ACC112 (cell line): ENCODE data around the gene HELZ2.

ENCODE experiments used
- H2AFZ ChIP-seq: fragments of 200-600 bp; sonication (generic); one replicate; pipeline ENCODE4 v1.6.0; 2017; ENCODE audit warnings: antibody characterized with exemption, low read length; ENCODE audit not compliant: unreplicated experiment
- H3K27ac ChIP-seq: fragments of 200-600 bp; sonication (generic); 2 replicates; pipeline ENCODE4 v1.5.1; 2014; ENCODE audit warnings: low read depth, mild to moderate bottlenecking, antibody characterized with exemption, low read length, moderate library complexity
- H3K27me3 ChIP-seq: fragments of 200-600 bp; sonication (generic); 2 replicates; pipeline ENCODE4 v1.6.1; 2014; ENCODE audit warnings: mild to moderate bottlenecking, antibody characterized with exemption, low read length, moderate library complexity, mixed read lengths; ENCODE audit not compliant: insufficient read depth
- H3K36me3 ChIP-seq: fragments of 200-600 bp; sonication (generic); 2 replicates; pipeline ENCODE4 v1.6.1; 2016; ENCODE audit warnings: mild to moderate bottlenecking, antibody characterized with exemption, low read length, moderate library complexity, mixed read lengths; ENCODE audit not compliant: insufficient read depth
- H3K4me1 ChIP-seq: fragments of 200-600 bp; sonication (generic); one replicate; pipeline ENCODE4 v1.6.1; 2016; ENCODE audit warnings: low read length, mixed read lengths; ENCODE audit not compliant: insufficient read depth, unreplicated experiment, control insufficient read depth
- H3K4me3 ChIP-seq: fragments of 200-600 bp; sonication (generic); 2 replicates; pipeline ENCODE4 v1.5.1; 2014; ENCODE audit warnings: mild to moderate bottlenecking, low read depth, low read length
- H3K79me2 ChIP-seq: fragments of 200-600 bp; sonication (generic); one replicate; pipeline ENCODE4 v1.6.0; 2016; ENCODE audit warnings: low read length; ENCODE audit not compliant: control insufficient read depth, unreplicated experiment, insufficient read depth

The HELZ2 gene

DNA sequence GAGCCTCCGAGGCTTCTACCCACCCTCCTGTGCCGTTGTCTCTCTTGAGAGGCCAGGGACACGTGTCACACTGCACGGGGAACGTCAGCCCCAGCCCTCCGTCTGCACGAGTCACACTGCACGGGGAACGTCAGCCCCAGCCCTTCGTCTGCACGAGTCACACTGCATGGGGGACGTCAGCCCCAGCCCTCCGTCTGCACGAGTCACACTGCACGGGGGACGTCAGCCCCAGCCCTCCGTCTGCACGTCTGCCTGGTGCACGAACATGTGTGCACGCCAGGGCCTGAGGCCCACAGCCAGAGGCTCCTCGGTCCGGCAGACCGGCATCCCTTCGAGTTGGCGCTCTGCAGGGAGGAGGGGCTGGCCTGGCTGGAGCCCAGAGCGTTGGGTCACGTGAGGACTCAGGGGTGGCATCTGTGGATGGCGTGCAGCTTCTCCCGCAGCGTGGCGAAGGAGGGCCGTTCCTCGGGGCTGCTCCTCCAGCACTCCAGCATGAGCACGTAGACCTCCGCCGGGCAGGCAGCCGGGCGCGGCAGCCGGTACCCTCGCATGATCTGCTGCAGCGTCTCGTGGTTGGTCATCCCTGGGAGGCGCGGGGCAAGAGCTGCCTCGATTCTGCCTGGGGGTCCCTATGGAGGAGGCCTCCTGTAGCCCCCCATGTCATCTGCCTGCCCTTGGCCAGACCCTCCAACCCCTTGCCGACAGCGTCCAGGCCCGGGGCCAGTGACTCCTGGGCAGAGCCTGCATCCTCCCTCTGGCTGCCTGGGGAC is 33.4 kb downstream of the HELZ2 start:
- no peaks in the 10 kb centered on the region for H3K79me2 ChIP-seq
- H3K4me1 ChIP-seq, result peaks cover 15% of the 10 kb centered on the region
- no peak overlapping the region for H3K27ac ChIP-seq

DNA sequence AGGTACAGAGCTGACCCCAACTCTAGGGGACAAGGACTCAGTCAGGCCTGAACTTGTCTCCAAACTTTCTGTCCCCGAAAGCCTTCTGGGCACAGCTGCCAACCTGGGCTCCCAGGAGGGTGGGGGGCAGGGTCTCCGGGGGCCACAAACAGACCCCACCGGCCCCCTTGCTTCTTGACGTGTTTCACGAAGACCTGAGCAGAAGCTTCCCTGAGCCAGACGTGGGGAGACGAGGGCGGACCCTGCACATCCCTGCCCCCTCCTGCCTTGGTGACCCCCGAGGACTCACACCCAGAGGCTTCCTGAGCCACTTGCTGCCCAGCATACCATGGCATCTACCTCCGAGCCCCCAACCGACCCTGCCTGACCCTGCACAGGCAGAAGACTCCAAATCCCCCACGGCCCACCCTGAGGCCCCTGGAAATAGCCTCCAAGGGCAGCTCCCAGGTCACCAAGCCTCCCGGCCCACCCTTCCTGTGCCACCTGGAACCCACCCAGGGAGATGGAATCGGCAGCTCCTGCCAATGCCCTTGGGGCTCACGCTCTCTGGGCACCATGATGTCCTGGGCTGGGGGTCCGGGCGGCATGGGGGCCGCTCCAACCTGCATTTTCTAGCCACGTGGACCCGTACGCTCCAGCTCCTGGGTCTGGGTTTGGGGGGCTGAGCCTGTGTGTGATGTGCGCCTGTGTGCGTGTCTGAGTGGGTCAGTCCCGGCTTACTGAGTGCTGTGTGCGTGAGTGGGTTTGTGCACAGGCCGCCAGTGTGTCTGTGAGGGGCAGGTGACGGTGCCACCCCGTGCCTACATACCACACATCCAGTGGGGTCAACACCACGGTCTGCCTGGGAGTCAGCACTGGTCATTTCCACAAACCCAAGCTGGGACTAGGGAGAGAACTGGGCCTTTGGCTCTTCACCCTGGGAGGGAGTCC is 34.3 kb downstream of the HELZ2 start:
- Histone ChIP-seq H3K4me1 (peaks cover 15% of the 10 kb centered on the region), H3K4me3 (no peak overlapping the region), H3K79me2 (no peaks in the 10 kb centered on the region), H2AFZ (no peak overlapping the region), H3K27ac (no peak overlapping the region), H3K36me3 (no peaks in the 10 kb centered on the region), H3K27me3 (no peaks in the 10 kb centered on the region; the same call in 1 of the 2 replicates)

More for the DNA sequence above, 33.4 kb downstream of the HELZ2 start:
- Histone ChIP-seq H2AFZ (no peak overlapping the region), H3K36me3 (no peaks in the 10 kb centered on the region), H3K4me3 (no peak overlapping the region), H3K27me3 (no peaks in the 10 kb centered on the region)

DNA sequence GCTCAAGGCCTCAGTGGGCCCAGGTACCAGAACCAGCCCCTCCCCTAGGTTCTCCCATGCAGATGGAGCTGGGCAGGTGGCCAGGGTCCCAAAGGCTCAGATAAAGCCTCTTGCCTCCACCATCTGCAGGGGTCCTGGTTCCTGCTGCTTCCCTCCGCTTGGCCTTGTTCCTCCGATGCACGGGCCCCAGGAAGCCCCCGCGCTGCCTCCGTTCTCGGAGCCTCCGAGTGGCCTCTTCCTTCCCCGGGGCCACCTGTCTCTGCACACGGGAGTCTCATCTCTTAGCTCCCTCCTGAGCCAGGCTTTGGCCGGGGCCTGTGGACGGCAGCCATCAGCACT is 35.0 kb downstream of the HELZ2 start:
- Histone ChIP-seq H2AFZ (no peak overlapping the region), H3K36me3 (no peaks in the 10 kb centered on the region), H3K27me3 (no peaks in the 10 kb centered on the region; the same call in 1 of the 2 replicates), H3K79me2 (no peaks in the 10 kb centered on the region), H3K27ac (no peak overlapping the region), H3K4me3 (no peak overlapping the region), H3K4me1 (peaks cover 15% of the 10 kb centered on the region)

DNA sequence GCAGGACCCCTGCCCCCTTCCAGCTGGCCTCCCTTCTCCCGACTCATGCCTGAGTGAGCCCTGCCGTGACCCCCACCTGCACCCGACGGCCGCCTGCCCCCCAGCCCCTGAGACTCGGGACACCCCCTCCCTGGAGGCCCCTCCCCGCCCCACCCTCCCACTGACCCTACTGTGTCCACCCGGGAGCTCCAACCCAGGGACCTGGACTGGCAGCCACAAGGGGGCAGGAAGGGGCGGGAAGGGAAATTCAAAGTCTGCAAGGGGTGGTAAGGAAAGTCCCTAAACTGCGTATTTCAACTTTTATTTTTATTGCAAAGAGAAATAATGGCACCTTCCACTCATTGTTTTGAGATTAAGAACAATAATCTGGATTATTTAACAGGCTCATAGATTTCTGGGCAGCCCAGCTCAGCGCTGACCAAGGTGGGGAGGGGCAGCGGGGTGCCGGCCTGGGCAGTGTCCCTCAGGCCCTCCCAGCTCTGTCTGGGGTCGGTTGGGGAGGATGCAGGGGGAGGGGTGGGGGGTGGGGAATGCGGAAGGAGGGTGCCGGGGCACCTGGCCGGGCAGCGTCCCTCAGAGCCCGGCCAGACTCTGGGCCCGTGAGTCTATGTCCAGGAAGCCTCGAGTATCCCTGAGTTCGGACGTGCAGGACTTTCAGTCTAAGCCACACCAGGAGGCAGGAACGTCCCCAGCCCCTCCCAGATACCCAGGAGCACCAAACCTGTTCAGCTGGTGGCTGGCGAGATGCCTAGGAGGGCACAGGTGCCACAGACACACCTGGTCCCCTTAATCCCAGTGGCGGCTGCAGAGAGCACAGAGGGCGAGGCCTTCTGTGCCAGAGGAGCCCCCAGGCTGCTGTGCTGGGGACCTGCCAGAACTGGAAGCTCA is 35.6 kb downstream of the HELZ2 start:
- Histone ChIP-seq H3K4me1 (peaks cover 15% of the 10 kb centered on the region), H3K27me3 (no peaks in the 10 kb centered on the region; the same call in 1 of the 2 replicates), H3K27ac (no peak overlapping the region), H3K4me3 (0 out of 2 replicates have a peak overlapping the region, but pooled peaks have one; percentile 55), H3K36me3 (no peaks in the 10 kb centered on the region), H3K79me2 (no peaks in the 10 kb centered on the region), H2AFZ (no peak overlapping the region)

DNA sequence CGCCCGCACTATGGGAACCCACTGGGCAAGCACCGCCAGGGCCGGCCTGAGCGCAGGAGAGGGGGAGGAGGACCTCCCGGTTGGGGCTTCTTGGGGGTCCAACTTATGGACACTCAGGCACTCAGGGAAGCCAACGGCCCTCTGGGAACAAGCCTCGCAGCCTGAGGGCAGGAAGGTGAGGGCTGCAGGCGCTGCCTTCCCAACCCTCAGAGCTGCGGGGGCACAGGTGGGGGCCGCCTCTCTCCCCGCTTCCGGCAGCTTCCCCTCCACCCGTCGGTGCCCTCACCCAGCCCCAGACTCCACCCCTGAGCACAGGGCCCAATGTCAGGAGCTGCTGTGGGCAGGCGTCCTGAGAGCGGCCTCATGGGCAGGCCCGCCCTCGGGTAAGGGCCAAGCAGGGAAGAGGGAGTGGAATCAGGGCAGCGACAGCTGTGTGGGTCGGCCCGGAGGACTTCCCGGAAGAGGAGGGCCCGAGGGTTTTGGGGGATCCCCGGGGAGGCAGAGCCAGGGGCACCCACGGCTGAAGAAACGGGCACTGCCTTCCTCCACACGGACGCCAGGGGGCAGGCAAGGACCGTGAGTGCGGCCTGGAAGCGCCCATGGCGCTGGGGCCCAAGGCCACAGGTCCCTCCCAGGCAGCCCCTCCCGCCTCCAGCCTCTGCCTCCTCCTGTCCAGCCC is 36.4 kb downstream of the HELZ2 start:
- no peaks in the 10 kb centered on the region for H3K36me3 ChIP-seq
- H3K4me1 ChIP-seq, result peaks cover 15% of the 10 kb centered on the region
- no peak overlapping the region for H3K27ac ChIP-seq
- H3K79me2 ChIP-seq, result no peaks in the 10 kb centered on the region
- no peak overlapping the region for H2AFZ ChIP-seq
- peak overlapping the region; percentile 55 for H3K4me3 ChIP-seq
- no peaks in the 10 kb centered on the region; the same call in 1 of the 2 replicates for H3K27me3 ChIP-seq

DNA sequence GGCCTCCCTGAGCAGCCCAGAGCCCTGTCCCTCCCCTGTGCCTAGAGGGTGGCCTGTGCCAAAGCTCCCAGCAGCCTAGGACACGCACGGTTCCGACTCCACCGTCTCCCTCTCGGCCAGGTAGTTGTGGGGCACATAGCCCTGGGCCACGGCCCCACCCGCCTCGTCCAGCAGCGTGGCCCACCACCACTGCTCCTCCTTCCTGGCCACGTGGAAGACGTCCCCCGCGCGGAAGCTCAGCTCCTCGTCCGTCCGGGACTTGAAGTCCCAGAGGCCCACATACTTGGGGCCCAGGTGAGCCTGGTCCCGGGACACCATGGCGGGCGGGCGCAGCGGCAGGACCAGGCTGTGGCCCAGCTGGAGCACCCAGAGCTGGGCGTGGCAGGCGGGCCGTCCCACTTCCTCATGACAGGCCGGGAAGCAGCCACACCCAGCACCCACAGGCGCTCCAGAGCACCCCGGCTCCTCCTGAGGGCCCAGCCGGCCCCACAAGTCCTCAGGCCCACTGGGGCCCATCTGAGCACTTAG is 37.0 kb downstream of the HELZ2 start, which contains the start of gene PTK6:
PTK6 (minus strand) TSS at position 380 of the 528 bp plus-strand sequence; CDS start at position 318, 62 bp downstream.
- Histone ChIP-seq H3K27ac (no peak within 1 kb of the TSS), H2AFZ (no peak within 1 kb of the TSS), H3K4me1 (peaks cover 15% of the 10 kb centered on the region), H3K27me3 (no peaks in the 10 kb centered on the region; the same call in 1 of the 2 replicates), H3K36me3 (no peaks in the 10 kb centered on the region), H3K79me2 (no peaks in the 10 kb centered on the region), H3K4me3 (peak within 1 kb of the TSS; percentile 55)

DNA sequence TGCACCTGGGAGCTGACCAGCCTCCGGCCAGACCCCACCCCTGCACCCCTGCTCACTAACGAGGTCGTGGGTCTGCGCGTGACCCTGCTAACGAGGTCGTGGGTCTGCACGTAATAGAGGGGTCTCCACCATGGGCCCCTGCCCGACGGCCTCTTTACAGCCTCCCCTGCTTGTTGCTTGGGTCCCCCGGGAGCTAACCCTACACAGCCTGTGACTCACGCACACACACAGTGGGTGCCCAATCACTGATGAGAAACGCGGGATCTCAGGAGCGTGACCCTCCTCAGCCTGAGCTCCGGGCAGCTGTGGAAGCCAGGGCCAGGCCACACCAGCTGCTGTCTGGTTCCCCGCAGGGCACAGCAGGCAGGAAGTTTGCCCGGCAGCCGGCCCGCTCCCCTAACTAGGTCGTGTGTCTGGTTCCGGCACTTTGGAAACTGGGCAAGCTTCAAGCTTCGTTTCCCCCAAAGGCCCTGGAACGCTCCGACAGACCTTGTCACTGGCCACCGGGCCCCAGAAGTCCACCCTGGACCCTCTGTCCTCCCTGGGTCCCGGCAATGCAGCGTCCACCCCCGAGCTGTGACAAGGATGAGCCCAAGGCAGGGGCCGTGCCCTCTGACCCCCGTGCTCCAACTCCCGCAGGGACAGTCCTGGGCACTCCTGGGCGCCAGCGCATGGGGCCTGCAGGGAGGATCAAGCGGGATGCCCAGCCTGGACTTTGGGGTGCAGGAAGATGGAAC is 37.6 kb downstream of the HELZ2 start:
- Histone ChIP-seq H3K27me3 (no peaks in the 10 kb centered on the region; the same call in 1 of the 2 replicates), H3K27ac (no peak overlapping the region), H3K79me2 (no peaks in the 10 kb centered on the region), H3K4me1 (peaks cover 15% of the 10 kb centered on the region), H3K4me3 (no peak overlapping the region), H2AFZ (no peak overlapping the region), H3K36me3 (no peaks in the 10 kb centered on the region)

DNA sequence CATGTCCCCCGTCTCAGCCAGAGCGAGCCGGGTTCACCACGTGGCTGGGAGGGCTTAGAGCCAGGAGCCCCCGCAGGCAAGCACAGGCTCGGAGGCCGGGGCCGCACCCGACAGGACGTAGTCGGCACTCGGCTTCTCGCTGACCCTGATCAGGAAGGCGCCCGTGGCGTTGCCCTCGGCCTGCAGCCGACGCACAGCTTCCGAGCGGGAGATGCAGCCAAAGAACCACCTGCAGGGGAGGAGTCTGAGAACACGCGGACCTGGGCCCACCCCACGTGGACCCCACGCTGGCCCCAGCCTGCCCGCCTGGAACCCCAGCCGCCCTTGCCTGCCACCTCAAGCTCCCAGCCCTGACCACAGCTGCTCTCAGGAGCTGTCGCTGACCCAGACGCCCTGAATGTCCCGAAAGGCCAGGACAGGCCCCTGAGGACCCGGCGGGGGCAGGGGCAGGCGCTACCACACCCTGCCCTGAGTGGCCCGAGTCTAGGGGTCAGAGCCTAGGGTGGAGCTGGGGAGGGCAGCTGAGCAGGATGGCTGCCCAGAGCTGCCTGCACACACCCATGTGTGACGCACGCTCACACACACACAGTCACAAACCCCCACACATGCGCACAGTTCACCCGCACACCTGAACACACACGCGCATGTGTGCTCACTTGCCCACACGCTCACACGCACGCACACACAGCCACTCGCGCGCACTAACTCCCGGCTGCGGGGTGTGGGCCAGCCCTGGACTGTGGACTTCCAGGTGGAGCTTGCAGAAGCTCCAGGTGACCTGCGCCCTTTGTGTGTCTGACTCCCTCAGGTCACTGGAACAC is 39.0 kb downstream of the HELZ2 start:
- Histone ChIP-seq H3K36me3 (no peaks in the 10 kb centered on the region), H3K27me3 (no peaks in the 10 kb centered on the region; the same call in 1 of the 2 replicates), H3K79me2 (no peaks in the 10 kb centered on the region), H2AFZ (no peak overlapping the region), H3K4me1 (peaks cover 15% of the 10 kb centered on the region), H3K27ac (no peak overlapping the region), H3K4me3 (no peak overlapping the region)
